GM12878 (cell line): ENCODE results near the gene USP47. TPM values are rescaled to one million over a fixed set of nuclear protein-coding genes. Genes with fewer than 3 reads are reported as not detected.

ENCODE experiments used
- ATAC-seq: fragments of 200-7000 bp; cut with Tn5 transposase; 3 replicates; pipeline ENCODE4 v1.9.1; 2020; ENCODE audit warnings: mild to moderate bottlenecking, moderate library complexity
- BruUV-seq: library from RNA; stranded (reverse); fragments of 400-500 nt; replicated peaks from 2 replicates; lab custom pipeline; 2021; lab: Mats Ljungman, UMichigan
- CTCF ChIA-PET: fragments of 300-600 bp; sonication (Branson Sonifier 250); formaldehyde crosslinking; extraction: SDS; loops from one replicate; lab custom pipeline; 2021; ENCODE audit warnings: inconsistent platforms; lab: Yijun Ruan, JAX
- POLR2A ChIA-PET: fragments of 350-600 bp; formaldehyde crosslinking; extraction: SDS; loops from one replicate; lab custom pipeline; 2021; ENCODE audit warnings: inconsistent platforms; lab: Charles Lee
- RAD21 ChIA-PET: fragments of 300-600 bp; sonication (Branson Sonifier 250); formaldehyde crosslinking; loops from one replicate; lab custom pipeline; 2023; ENCODE audit warnings: antibody characterized with exemption; ENCODE audit not compliant: unreplicated experiment; lab: Charles Lee
- SMC1A ChIA-PET: fragments of 300-600 bp; sonication (Branson Sonifier 250); formaldehyde crosslinking; loops from one replicate; lab custom pipeline; 2023; ENCODE audit not compliant: unreplicated experiment, uncharacterized antibody; lab: Charles Lee
- DNase-seq: peaks from one replicate; pipeline ENCODE4 v3.0.0-alpha.2; 2011; ENCODE audit warnings: low read depth, low spot score
- FAIRE-seq: peaks from 3 replicates; lab custom pipeline; 2011; peaks lifted over from hg19 to GRCh38; lab: Jason Lieb, UNC
- H2AFZ ChIP-seq: 2 replicates; pipeline ENCODE4 v1.6.0; 2011; ENCODE audit warnings: low read depth, low read length, control low read depth; ENCODE audit not compliant: control insufficient read depth
- H3K27ac ChIP-seq: 2 replicates; pipeline ENCODE4 v1.5.1; 2011; ENCODE audit warnings: control low read depth; ENCODE audit not compliant: control insufficient read depth, insufficient read depth
- H3K27me3 ChIP-seq, 2 experiments: replicated peaks in 1 of 2; 2 replicates each; pipeline versions ENCODE4 v1.6.0 to v1.6.1; 2011; ENCODE audit warnings: low read length in 1 of 2; ENCODE audit not compliant: control insufficient read depth in 2 of 2, insufficient read depth in 2 of 2
- H3K36me3 ChIP-seq, 2 experiments: 2 replicates each; pipeline ENCODE4 v1.5.1; 2011; ENCODE audit warnings: low read length in 1 of 2; ENCODE audit not compliant: control insufficient read depth in 2 of 2, insufficient read depth in 2 of 2
- H3K4me1 ChIP-seq: 2 replicates; pipeline ENCODE4 v1.6.1; 2011; ENCODE audit warnings: mild to moderate bottlenecking, low read length, moderate library complexity, mixed read lengths; ENCODE audit not compliant: control insufficient read depth, insufficient read depth
- H3K4me2 ChIP-seq: 2 replicates; pipeline ENCODE4 v1.6.0; 2011; ENCODE audit warnings: control low read depth; ENCODE audit not compliant: control insufficient read depth, insufficient read depth
- H3K4me3 ChIP-seq: fragments of 200-600 bp; sonication (generic); 2 replicates; pipeline ENCODE4 v1.5.1; 2016
- H3K79me2 ChIP-seq: 2 replicates; pipeline ENCODE4 v1.6.0; 2011; ENCODE audit warnings: low read length; ENCODE audit not compliant: control insufficient read depth, insufficient read depth
- H3K9ac ChIP-seq: 2 replicates; pipeline ENCODE4 v1.8.0; 2011; ENCODE audit warnings: low read length, control low read depth, mixed read lengths; ENCODE audit not compliant: control insufficient read depth, insufficient read depth
- H3K9me3 ChIP-seq: replicated peaks from 3 replicates; pipeline ENCODE4 v1.5.1; 2011; ENCODE audit warnings: mild to moderate bottlenecking, low read length; ENCODE audit not compliant: control insufficient read depth, insufficient read depth
- H4K20me1 ChIP-seq: 2 replicates; pipeline ENCODE4 v1.6.0; 2011; ENCODE audit not compliant: control insufficient read depth, insufficient read depth
- CBX5 ChIP-seq: sonication (generic); IDR thresholded peaks from 2 replicates; pipeline ENCODE4 v1.6.1; 2016; ENCODE audit warnings: low read depth, moderate library complexity, mild to moderate bottlenecking, inconsistent platforms
- EED ChIP-seq: sonication (generic); IDR thresholded peaks from 2 replicates; pipeline ENCODE4 v1.6.1; 2016; ENCODE audit warnings: antibody characterized with exemption, low read depth
- FOS ChIP-seq: IDR thresholded peaks from 3 replicates; pipeline ENCODE4 v1.6.1; 2011; ENCODE audit warnings: borderline replicate concordance; ENCODE audit not compliant: insufficient read length; ENCODE audit errors: extremely low read depth
- IKZF1 ChIP-seq: fragments of 450-650 bp; conservative IDR thresholded peaks from 2 replicates; pipeline ENCODE4 v1.6.1; 2017; ENCODE audit warnings: antibody characterized with exemption, mild to moderate bottlenecking
- MEF2A ChIP-seq: IDR thresholded peaks from 2 replicates; pipeline ENCODE4 v1.6.1; 2011; ENCODE audit warnings: low read depth, mild to moderate bottlenecking, low read length, moderate library complexity; ENCODE audit not compliant: insufficient read depth
- MXI1 ChIP-seq: fragments of 150-350 bp; IDR thresholded peaks from 2 replicates; pipeline ENCODE4 v1.6.1; 2011; ENCODE audit warnings: low read depth, mild to moderate bottlenecking, inconsistent platforms, low read length, improper control_type of control experiment
- NBN ChIP-seq: fragments of 450-650 bp; IDR thresholded peaks from 2 replicates; pipeline ENCODE4 v1.6.1; 2016
- NFYA ChIP-seq: IDR thresholded peaks from 2 replicates; pipeline ENCODE4 v1.6.1; 2011; ENCODE audit warnings: low read depth, mild to moderate bottlenecking, low read length, improper control_type of control experiment, borderline replicate concordance
- POLR2A ChIP-seq: IDR thresholded peaks from 2 replicates; pipeline ENCODE4 v1.6.1; 2011; ENCODE audit warnings: low read depth, mild to moderate bottlenecking, low read length
- POLR2AphosphoS5 ChIP-seq: IDR thresholded peaks from 2 replicates; pipeline ENCODE4 v1.6.1; 2011; ENCODE audit warnings: mild to moderate bottlenecking, low read length, inconsistent platforms
- RFX5 ChIP-seq: IDR thresholded peaks from 2 replicates; pipeline ENCODE4 v1.6.1; 2011; ENCODE audit warnings: low read depth, low read length, improper control_type of control experiment
- TAF1 ChIP-seq: IDR thresholded peaks from 2 replicates; pipeline ENCODE4 v1.6.1; 2011; ENCODE audit warnings: mild to moderate bottlenecking, low read depth, low read length, borderline replicate concordance
- ZNF384 ChIP-seq: IDR thresholded peaks from 2 replicates; pipeline ENCODE4 v1.6.1; 2012; ENCODE audit warnings: low read depth, mild to moderate bottlenecking, low read length, improper control_type of control experiment, borderline replicate concordance
- ZNF622 ChIP-seq: fragments of 450-650 bp; IDR thresholded peaks from 2 replicates; pipeline ENCODE4 v1.6.1; 2017; ENCODE audit warnings: mild to moderate bottlenecking, inconsistent platforms
- whole genome bisulfite sequencing: methylation state at CpG from one replicate; pipeline ENCODE4 v1.1.6; 2016; ENCODE audit warnings: low lambda C conversion rate; ENCODE audit not compliant: insufficient replicate concordance, insufficient coverage; ENCODE audit errors: missing lambda C conversion rate; 5-methylcytosine and 5-hydroxymethylcytosine counted together
- in situ Hi-C: fragments of 300-500 bp; cut with MboI; formaldehyde crosslinking; loops from 9 replicates; pipeline ENCODE4 v1.14.3; 2018; ENCODE audit warnings: mixed read lengths
- intact Hi-C: fragments of 100-400 bp; cut with micrococcal nuclease; formaldehyde crosslinking; loops from one replicate; pipeline ENCODE4 v1.14.2; 2022; ENCODE audit not compliant: unreplicated experiment
- polyA plus RNA-seq, 11 experiments: library from polyadenylated mRNA; depleted of rRNA in 4 of 11; unstranded in 6 of 11; stranded (reverse) in 5 of 11; fragments of >200 nt; fragmentation: Nextera tagmentation in 4 of 11; fragmentation: Illumina TruSeq in 1 of 11; extraction: Ambion mirVana in 4 of 11; extraction: Trizol in 1 of 11; gene quantifications; 1 replicate in 1 of 11; 2 replicates in 10 of 11; pipeline versions ENCODE4 v1.2.1 to v1.2.3, GENCODE V29; 2011 to 2016; ENCODE audit warnings: inconsistent platforms in 2 of 11, missing spikeins in 2 of 11, low read depth in 1 of 11
- total RNA-seq, 4 experiments: library from RNA; depleted of rRNA in 3 of 4; stranded (reverse); fragments of >200 nt in 3 of 4; fragmentation: Illumina TruSeq in 1 of 4; extraction: Trizol in 1 of 4; gene quantifications; 2 replicates each; pipeline versions ENCODE4 v1.2.1 to v1.2.3, GENCODE V29; 2013 to 2021
- TF ChIP-seq, protein P1 (sequence below): IDR thresholded peaks from 2 replicates; pipeline ENCODE4 v1.6.1; 2012; ENCODE audit warnings: low read depth, low read length, improper control_type of control experiment
- TF ChIP-seq, protein P2 (sequence below): IDR thresholded peaks from 2 replicates; pipeline ENCODE4 v1.6.1; 2011; ENCODE audit warnings: borderline replicate concordance, low read depth, mild to moderate bottlenecking, moderate library complexity, mixed read lengths, low read length; ENCODE audit not compliant: insufficient read depth; ENCODE audit errors: extremely low read length
- TF ChIP-seq, protein P3 (sequence below): fragments of 450-650 bp; IDR thresholded peaks from 2 replicates; pipeline ENCODE4 v1.6.1; 2016; ENCODE audit warnings: mild to moderate bottlenecking

USP47 gene
- total and polyA plus RNA-seq, 10 of the 15 experiments (the other 5 are each of a cell fraction or from before 2014, with no cell fraction given): 13.9 to 54.0 (median 31.6) TPM

DNA sequence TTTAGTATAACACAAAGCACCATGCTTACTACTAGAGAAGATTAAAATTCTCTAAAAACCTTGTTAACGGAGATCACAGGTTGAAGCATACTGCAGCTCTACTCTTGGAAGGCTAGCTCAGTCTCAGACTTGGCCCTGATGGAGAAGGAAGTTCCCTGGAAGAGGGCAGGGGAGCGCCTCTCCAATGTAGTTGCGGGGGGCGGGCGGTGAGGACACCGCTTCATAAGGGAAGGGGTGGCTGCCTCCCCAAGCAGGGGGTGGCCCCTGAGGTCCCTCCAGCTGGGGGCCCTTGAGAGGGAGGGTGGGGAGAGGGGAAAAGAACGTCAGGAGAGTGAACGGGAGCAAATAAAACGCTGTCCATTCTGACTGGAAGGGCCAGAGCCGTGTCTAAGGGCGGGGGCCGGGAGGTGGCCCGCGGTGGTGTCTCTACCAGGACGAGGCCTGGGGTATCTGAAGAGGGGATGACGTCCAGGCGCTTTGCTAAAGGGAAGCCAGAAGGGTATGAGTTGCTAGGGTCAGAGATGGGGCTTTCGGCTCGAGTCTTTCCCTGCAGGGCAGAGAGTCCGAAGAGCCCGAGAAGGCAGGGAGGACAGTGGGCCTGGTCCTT, 553 bp upstream of the USP47 start (continued):
- TF ChIP-seq, protein P1, sequence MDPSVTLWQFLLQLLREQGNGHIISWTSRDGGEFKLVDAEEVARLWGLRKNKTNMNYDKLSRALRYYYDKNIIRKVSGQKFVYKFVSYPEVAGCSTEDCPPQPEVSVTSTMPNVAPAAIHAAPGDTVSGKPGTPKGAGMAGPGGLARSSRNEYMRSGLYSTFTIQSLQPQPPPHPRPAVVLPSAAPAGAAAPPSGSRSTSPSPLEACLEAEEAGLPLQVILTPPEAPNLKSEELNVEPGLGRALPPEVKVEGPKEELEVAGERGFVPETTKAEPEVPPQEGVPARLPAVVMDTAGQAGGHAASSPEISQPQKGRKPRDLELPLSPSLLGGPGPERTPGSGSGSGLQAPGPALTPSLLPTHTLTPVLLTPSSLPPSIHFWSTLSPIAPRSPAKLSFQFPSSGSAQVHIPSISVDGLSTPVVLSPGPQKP: no peak
- TF ChIP-seq FOS (no peak), NFYA (no peak), POLR2A (no peak), EED (no peak)
- TF ChIP-seq, protein P2, sequence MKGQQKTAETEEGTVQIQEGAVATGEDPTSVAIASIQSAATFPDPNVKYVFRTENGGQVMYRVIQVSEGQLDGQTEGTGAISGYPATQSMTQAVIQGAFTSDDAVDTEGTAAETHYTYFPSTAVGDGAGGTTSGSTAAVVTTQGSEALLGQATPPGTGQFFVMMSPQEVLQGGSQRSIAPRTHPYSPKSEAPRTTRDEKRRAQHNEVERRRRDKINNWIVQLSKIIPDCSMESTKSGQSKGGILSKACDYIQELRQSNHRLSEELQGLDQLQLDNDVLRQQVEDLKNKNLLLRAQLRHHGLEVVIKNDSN: no peak

DNA sequence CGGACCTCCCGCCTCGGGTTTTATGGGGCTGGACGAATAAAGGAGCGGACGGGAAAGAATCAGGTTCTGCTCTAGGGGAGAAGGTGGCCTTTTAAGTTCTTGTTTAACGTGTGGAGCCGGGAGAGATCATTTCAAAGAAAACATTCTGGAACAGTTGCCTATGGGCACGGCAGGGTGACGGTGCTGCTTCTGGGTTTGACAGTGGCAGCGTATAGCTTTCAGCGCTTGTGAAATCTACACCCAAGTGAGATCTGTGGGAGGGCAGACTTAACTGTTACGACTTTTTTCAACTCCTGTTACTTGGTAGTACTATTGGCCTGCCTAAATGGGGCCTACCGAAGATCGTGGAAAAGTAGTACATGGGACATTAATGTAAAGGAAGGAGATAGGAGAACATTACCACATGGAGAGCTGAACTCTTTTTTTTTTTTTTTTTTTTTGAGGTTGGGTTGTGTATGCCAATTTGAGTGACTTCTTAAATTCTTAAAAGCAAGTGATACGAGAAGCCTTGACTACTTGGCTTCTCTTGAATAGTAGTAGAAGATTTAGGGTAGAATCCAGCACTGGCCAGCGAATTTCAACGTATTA, 743 bp downstream of the USP47 start:
- ChIA-PET POLR2A (interaction anchor here (0.6 to 2.2 kb wide), 7 partner anchors 18 to 1033 kb away, joined by 3 to 11 read pairs (median 6); partner anchors contain the start of gene EIF4G2), SMC1A (interaction anchor here (0.6 to 4.2 kb wide), 8 partner anchors 13 to 60 kb away, joined by 3 to 29 read pairs (median 8); no protein-coding TSS in a partner anchor), CTCF (interaction anchor here (0.8 to 13.4 kb wide), 5 partner anchors 19 to 815 kb away, joined by 3 to 211 read pairs (median 3); no protein-coding TSS in a partner anchor), RAD21 (interaction anchor here (1.1 to 3.0 kb wide), 4 partner anchors 14 to 1033 kb away, joined by 3 to 18 read pairs (median 7); partner anchors contain the start of gene EIF4G2)
- peak overlapping the region; percentile 96 for H3K27ac ChIP-seq
- H2AFZ ChIP-seq: peak overlapping the region; percentile 78
- peak overlapping the region; percentile 97 for H3K9ac ChIP-seq
- peak; percentile 13 for FAIRE-seq
- H3K4me2 ChIP-seq: peak overlapping the region; percentile 58
- WGBS: 1% methylated on average over 18 of the region's 18 CpGs
- TSS peak; percentile 61 for BruUV-seq
- H3K4me3 ChIP-seq: peak overlapping the region; percentile 77
- H3K9me3 ChIP-seq: no peaks in the 10 kb centered on the region
- DNase-seq: peak; percentile 45
- H4K20me1 ChIP-seq: no peaks in the 10 kb centered on the region
- intact Hi-C loops (loop anchor here (5.0 to 10.0 kb wide), 2 partner anchors 988 to 1035 kb away; partner anchors contain the start of genes EIF4G2 and ZBED5), in situ Hi-C loops (no loop called here)
- H3K4me1 ChIP-seq: peaks cover 2% of the 10 kb centered on the region; the same call in 1 of the 2 replicates
- H3K79me2 ChIP-seq: peaks cover 57% of the 10 kb centered on the region
- H3K36me3 ChIP-seq: no peaks in the 10 kb centered on the region
- H3K27me3 ChIP-seq: no peaks in the 10 kb centered on the region
- ATAC-seq: peak; percentile 71
- TF ChIP-seq MEF2A: no peak
- TF ChIP-seq POLR2AphosphoS5: peak; percentile 71; the same call in 1 of the 2 replicates
- 0 out of 2 replicates have a peak, but pooled peaks have one; percentile 13 for TF ChIP-seq NBN
- no peak for TF ChIP-seq ZNF622
- TF ChIP-seq MXI1: peak; percentile 61; the same call in 1 of the 2 replicates
- TF ChIP-seq RFX5: 0 out of 2 replicates have a peak, but pooled peaks have one; percentile 2
- TF ChIP-seq CBX5: no peak
- TF ChIP-seq ZNF384: peak; percentile 54
- TF ChIP-seq, protein P3, sequence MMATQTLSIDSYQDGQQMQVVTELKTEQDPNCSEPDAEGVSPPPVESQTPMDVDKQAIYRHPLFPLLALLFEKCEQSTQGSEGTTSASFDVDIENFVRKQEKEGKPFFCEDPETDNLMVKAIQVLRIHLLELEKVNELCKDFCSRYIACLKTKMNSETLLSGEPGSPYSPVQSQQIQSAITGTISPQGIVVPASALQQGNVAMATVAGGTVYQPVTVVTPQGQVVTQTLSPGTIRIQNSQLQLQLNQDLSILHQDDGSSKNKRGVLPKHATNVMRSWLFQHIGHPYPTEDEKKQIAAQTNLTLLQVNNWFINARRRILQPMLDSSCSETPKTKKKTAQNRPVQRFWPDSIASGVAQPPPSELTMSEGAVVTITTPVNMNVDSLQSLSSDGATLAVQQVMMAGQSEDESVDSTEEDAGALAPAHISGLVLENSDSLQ: 0 out of 2 replicates have a peak, but pooled peaks have one; percentile 19
- peak; percentile 34; the same call in 1 of the 2 replicates for TF ChIP-seq TAF1
- no peak for TF ChIP-seq IKZF1
